A549 treated with CORT108297 at 1 μM for 4 hours (cell line): ENCODE data around the gene TP53TG3C. TPM values are rescaled to one million over a fixed set of nuclear protein-coding genes. Genes with fewer than 3 reads are reported as not detected.

Experiments
- total RNA-seq: library from RNA; stranded (reverse); fragments of 200-300 nt; extraction: Qiagen RNA extraction; gene quantifications from 5 replicates; pipeline ENCODE4 v1.2.3, GENCODE V29; 2022

TP53TG3C gene, protein sequence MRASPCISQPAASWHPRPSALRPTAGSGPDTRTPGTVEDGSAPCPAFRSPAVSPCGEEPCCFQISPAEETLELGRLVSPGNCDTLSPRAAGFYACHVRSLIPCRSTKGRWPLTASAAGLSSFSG
- 0.24 to 0.40 TPM (median 0.26 TPM) in 3 of 5 replicates, not detected in the others for total RNA-seq

DNA sequence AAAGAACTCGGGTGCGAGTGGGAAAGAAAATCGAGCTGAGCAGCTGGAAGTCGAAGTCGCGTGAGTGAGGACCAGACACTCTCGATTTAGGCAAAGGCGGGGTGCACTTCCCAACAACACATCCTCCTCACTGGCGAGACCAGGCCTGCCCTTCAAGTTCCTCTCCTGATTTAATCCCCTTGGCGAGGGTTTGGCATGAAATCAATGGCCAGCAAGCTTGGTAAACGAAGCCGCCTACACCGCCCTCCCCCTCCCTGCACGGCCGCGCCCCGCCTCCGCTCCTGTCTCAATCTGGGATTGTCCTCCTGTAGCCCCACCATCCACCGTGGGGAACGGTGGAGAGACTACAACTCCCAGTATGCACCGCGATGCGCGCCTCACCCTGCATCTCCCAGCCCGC, at the start of gene TP53TG3C:
Gene TP53TG3C (plus strand): TSS at position 301 of the 400 bp plus-strand sequence. CDS start 68 bp downstream, at position 369.

Other genes with a start within 250 kb of the TP53TG3C start
- gene TP53TG3E, start 110.1 kb downstream of the TP53TG3C start, total RNA-seq: not detected in 5 replicates
- 0.10 to 0.26 TPM (median 0.10 TPM) in 3 of 5 replicates, not detected in the others for gene TP53TG3B, start 166.6 kb downstream of the TP53TG3C start, total RNA-seq